K562 (cell line): ENCODE data around the gene ALK. TPM values are rescaled to one million over a fixed set of nuclear protein-coding genes. Genes with fewer than 3 reads are reported as not detected.

Source experiments
- ATAC-seq: fragments of 200-7000 bp; cut with Tn5 transposase; 3 replicates; pipeline ENCODE4 v1.9.1; 2020; ENCODE audit warnings: moderate library complexity
- BruUV-seq: library from RNA; stranded (reverse); fragments of 400-500 nt; replicated peaks from 2 replicates; lab custom pipeline; 2021; lab: Mats Ljungman, UMichigan
- CTCF ChIA-PET: fragments of 300-600 bp; formaldehyde crosslinking; extraction: SDS; loops from one replicate; lab custom pipeline; 2021; ENCODE audit warnings: low intra/inter-chr PET ratio; lab: Yijun Ruan, JAX
- POLR2A ChIA-PET: fragments of 300-600, 350-650 bp; sonication (Branson Sonifier 250); formaldehyde crosslinking; extraction: SDS; loops from one replicate; lab custom pipeline; 2021; ENCODE audit warnings: antibody characterized with exemption, inconsistent platforms; lab: Yijun Ruan, JAX
- DNase-seq, 4 experiments: peaks; one replicate each; pipeline versions ENCODE4 v3.0.0 to v3.0.0-alpha.2; 2011 to 2018; ENCODE audit warnings: low spot score in 3 of 4, mixed read lengths in 3 of 4; ENCODE audit errors: extremely low read depth in 1 of 4
- FAIRE-seq: peaks from 2 replicates; lab custom pipeline; 2011; peaks lifted over from hg19 to GRCh38; lab: Jason Lieb, UNC
- H2AFZ ChIP-seq: 2 replicates; pipeline ENCODE4 v1.6.0; 2011; ENCODE audit warnings: low read depth, low read length, control low read depth, inconsistent platforms
- H3K27ac ChIP-seq: fragments of 200-600 bp; 3 replicates; pipeline ENCODE4 v1.8.0; 2011; ENCODE audit warnings: low read depth, mild to moderate bottlenecking, control low read depth, inconsistent platforms, low read length, moderate library complexity, mixed read lengths; ENCODE audit errors: extremely low read depth
- H3K27me3 ChIP-seq, 2 experiments: fragments of 300-600 bp in 1 of 2; 2 replicates in 1 of 2; 3 replicates in 1 of 2; pipeline versions ENCODE4 v1.6.0 to v1.8.0; 2011; ENCODE audit warnings: inconsistent platforms in 2 of 2, low read length in 2 of 2, mild to moderate bottlenecking in 1 of 2, mixed read lengths in 1 of 2, moderate library complexity in 1 of 2; ENCODE audit not compliant: control insufficient read depth in 2 of 2, insufficient read depth in 2 of 2
- H3K36me3 ChIP-seq: fragments of 300-600 bp; 3 replicates; pipeline ENCODE4 v1.8.0; 2011; ENCODE audit warnings: mild to moderate bottlenecking, low read length, inconsistent platforms; ENCODE audit not compliant: control insufficient read depth, insufficient read depth
- H3K4me1 ChIP-seq, 2 experiments: fragments of 200-600 bp in 1 of 2; replicated peaks in 1 of 2; 2 replicates in 1 of 2; 3 replicates in 1 of 2; pipeline versions ENCODE4 v1.5.1 to v1.8.0; 2011; ENCODE audit warnings: inconsistent platforms in 2 of 2, low read length in 2 of 2, mild to moderate bottlenecking in 1 of 2, mixed read lengths in 1 of 2, moderate library complexity in 1 of 2; ENCODE audit not compliant: control insufficient read depth in 2 of 2, insufficient read depth in 2 of 2
- H3K4me2 ChIP-seq: 2 replicates; pipeline ENCODE4 v1.6.1; 2011; ENCODE audit warnings: low read length, control low read depth, inconsistent platforms, mixed read lengths; ENCODE audit not compliant: insufficient read depth
- H3K4me3 ChIP-seq: fragments of 200-600 bp; sonication (generic), shearing (Covaris generic); 2 replicates; pipeline ENCODE4 v1.5.1; 2016; ENCODE audit warnings: control low read depth, inconsistent platforms
- H3K79me2 ChIP-seq: fragments of 200-600 bp; 3 replicates; pipeline ENCODE4 v1.8.0; 2011; ENCODE audit warnings: low read length, inconsistent platforms; ENCODE audit not compliant: control insufficient read depth, insufficient read depth
- H3K9ac ChIP-seq, 2 experiments: 2 replicates each; pipeline versions ENCODE4 v1.6.0 to v1.6.1; 2011; ENCODE audit warnings: low read depth in 2 of 2, low read length in 2 of 2, control low read depth in 1 of 2, inconsistent platforms in 1 of 2, mild to moderate bottlenecking in 1 of 2, mixed read lengths in 1 of 2; ENCODE audit not compliant: insufficient read depth in 1 of 2
- H3K9me1 ChIP-seq: one replicate; pipeline ENCODE4 v1.6.0; 2011; ENCODE audit warnings: inconsistent platforms, mild to moderate bottlenecking, low read length, moderate library complexity; ENCODE audit not compliant: control insufficient read depth, insufficient read depth
- H3K9me3 ChIP-seq: replicated peaks from 2 replicates; pipeline ENCODE4 v1.5.1; 2011; ENCODE audit warnings: low read depth, low read length, inconsistent platforms; ENCODE audit not compliant: control insufficient read depth, insufficient read depth
- H4K20me1 ChIP-seq: replicated peaks from 2 replicates; pipeline ENCODE4 v1.6.1; 2011; ENCODE audit warnings: low read length, inconsistent platforms, mixed read lengths; ENCODE audit not compliant: control insufficient read depth, insufficient read depth
- ASH1L ChIP-seq: fragments of 450-650 bp; IDR thresholded peaks from 2 replicates; pipeline ENCODE4 v1.6.1; 2018; ENCODE audit warnings: borderline replicate concordance, mild to moderate bottlenecking, low read depth; ENCODE audit not compliant: partially characterized antibody
- BMI1 ChIP-seq: fragments of 150-350 bp; IDR thresholded peaks from 2 replicates; pipeline ENCODE4 v1.6.1; 2014; ENCODE audit warnings: low read length
- CAMTA2 ChIP-seq: fragments of 250-450 bp; sonication (Bioruptor Pico); conservative IDR thresholded peaks from 2 replicates; pipeline ENCODE4 v1.5.1; 2022
- GATAD2B ChIP-seq: fragments of 450-650 bp; IDR thresholded peaks from 2 replicates; pipeline ENCODE4 v1.6.1; 2017; ENCODE audit warnings: mild to moderate bottlenecking, borderline replicate concordance
- KDM4B ChIP-seq, 2 experiments: fragments of 450-650 bp in 1 of 2; sonication (generic) in 1 of 2; IDR thresholded peaks; 2 replicates each; pipeline ENCODE4 v1.6.1; 2016 to 2017; ENCODE audit warnings: borderline replicate concordance in 2 of 2, antibody characterized with exemption in 1 of 2, low read depth in 1 of 2, mild to moderate bottlenecking in 1 of 2
- NCOA1 ChIP-seq: fragments of 450-650 bp; IDR thresholded peaks from 2 replicates; pipeline ENCODE4 v1.6.1; 2016; ENCODE audit warnings: low read depth
- POLR2AphosphoS2 ChIP-seq: IDR thresholded peaks from 2 replicates; pipeline ENCODE4 v1.6.1; 2012; ENCODE audit warnings: low read length, improper control_type of control experiment
- RBM14 ChIP-seq: fragments of 200-400 bp; formaldehyde crosslinking; IDR thresholded peaks from 2 replicates; pipeline ENCODE4 v1.6.1; 2018; ENCODE audit warnings: low read depth, mild to moderate bottlenecking, low read length, moderate library complexity, borderline replicate concordance; ENCODE audit not compliant: insufficient read depth
- ZNF217 ChIP-seq: sonication (generic); formaldehyde crosslinking; IDR thresholded peaks from 2 replicates; pipeline ENCODE4 v1.8.0; 2022; ENCODE audit warnings: mild to moderate bottlenecking, missing genetic modification reagents
- ZNF551 ChIP-seq: fragments of 250-450 bp; sonication (Bioruptor Pico); IDR thresholded peaks from 2 replicates; pipeline ENCODE4 v1.5.0; 2021; ENCODE audit warnings: mild to moderate bottlenecking, moderate library complexity
- ZNF699 ChIP-seq: fragments of 250-450 bp; sonication (Bioruptor Pico); IDR thresholded peaks from 2 replicates; pipeline ENCODE4 v1.8.0; 2021; ENCODE audit warnings: mild to moderate bottlenecking, moderate library complexity; ENCODE audit not compliant: insufficient replicate concordance
- WGBS: fragments of 100-300 bp; shearing (Covaris generic); methylation state at CpG from one replicate; pipeline ENCODE4 v1.1.6; 2016; ENCODE audit warnings: low coverage, mixed read lengths; ENCODE audit not compliant: insufficient coverage; ENCODE audit errors: missing lambda C conversion rate; 5-methylcytosine and 5-hydroxymethylcytosine counted together
- in situ Hi-C: fragments of 300-500 bp; cut with MboI; formaldehyde crosslinking; loops from 4 replicates; pipeline ENCODE4 v1.15.0; 2018; ENCODE audit warnings: inconsistent platforms, mixed read lengths
- intact Hi-C: fragments of 100-400 bp; cut with micrococcal nuclease; formaldehyde crosslinking; loops from 2 replicates; pipeline ENCODE4 v1.14.2; 2022
- polyA plus RNA-seq, 8 experiments: library from polyadenylated mRNA; depleted of rRNA in 4 of 8; stranded (reverse) in 5 of 8; unstranded in 3 of 8; fragments of >200 nt; fragmentation: Nextera tagmentation in 2 of 8; fragmentation: Illumina TruSeq in 1 of 8; extraction: Ambion mirVana in 2 of 8; extraction: Trizol in 1 of 8; gene quantifications; 2 replicates each; pipeline versions ENCODE4 v1.2.1 to v1.2.3, GENCODE V29; 2011 to 2014; ENCODE audit warnings: inconsistent platforms in 1 of 8, missing spikeins in 1 of 8
- total RNA-seq, 7 experiments: library from RNA; depleted of rRNA in 6 of 7; stranded (reverse); fragments of >200 nt in 6 of 7; fragmentation: Illumina TruSeq in 2 of 7; extraction: Trizol in 2 of 7; gene quantifications; 2 replicates each; pipeline versions ENCODE4 v1.2.1 to v1.2.3, GENCODE V29; 2011 to 2021; ENCODE audit warnings: low replicate concordance in 1 of 7
- TF ChIP-seq, protein P1 (sequence below): fragments of 250-450 bp; sonication (Bioruptor Pico); IDR thresholded peaks from 2 replicates; pipeline ENCODE4 v1.8.0; 2021; ENCODE audit warnings: moderate library complexity, mild to moderate bottlenecking, inconsistent platforms
- TF ChIP-seq, protein P2 (sequence below), 2 experiments: fragments of 450-650 bp; IDR thresholded peaks; 2 replicates each; pipeline ENCODE4 v1.6.1; 2016; ENCODE audit warnings: mild to moderate bottlenecking in 2 of 2, borderline replicate concordance in 1 of 2, low read depth in 1 of 2, moderate library complexity in 1 of 2

Gene ALK
- total and polyA plus RNA-seq, 9 of the 15 experiments (the other 6 are each of a cell fraction or from before 2014, with no cell fraction given), result not detected

DNA sequence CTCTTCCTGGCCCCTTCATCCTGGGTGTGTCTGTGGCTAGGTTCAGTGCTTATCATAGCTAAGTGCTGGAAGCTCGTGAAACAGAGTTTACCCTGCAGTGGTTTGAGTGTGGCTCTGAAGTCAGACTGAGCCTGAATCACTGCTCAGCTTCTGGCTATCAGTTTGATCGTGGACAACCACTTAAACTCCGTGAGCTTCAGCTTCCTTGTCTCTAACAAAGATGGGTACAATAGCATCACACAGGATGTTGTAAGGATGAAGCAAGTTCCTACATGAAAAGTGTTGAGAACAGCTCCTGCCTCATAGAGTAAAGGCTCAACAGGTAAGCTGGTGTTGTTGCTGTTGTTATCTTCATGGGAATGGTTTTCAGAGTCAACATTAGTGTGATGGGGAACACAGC is 595.8 kb downstream of the ALK start:
- Histone ChIP-seq H3K9me1 (no peaks in the 10 kb centered on the region), H3K79me2 (no peaks in the 10 kb centered on the region), H3K9ac (no peak overlapping the region), H3K36me3 (no peaks in the 10 kb centered on the region), H3K27me3 (no peaks in the 10 kb centered on the region), H3K4me2 (no peak overlapping the region), H2AFZ (no peak overlapping the region), H4K20me1 (no peaks in the 10 kb centered on the region), H3K4me3 (no peak overlapping the region), H3K9me3 (no peaks in the 10 kb centered on the region), H3K4me1 (no peaks in the 10 kb centered on the region), H3K27ac (no peak overlapping the region)
- in situ Hi-C loops, result no loop called here
- ChIA-PET CTCF (no interaction called here), POLR2A (interaction anchor here (0.9 kb wide), 1 partner anchor 124 kb away, joined by 3 read pairs; no protein-coding TSS in a partner anchor)
- FAIRE-seq (no peak), DNase-seq (no peak), ATAC-seq (no peak)
- no TSS peak for BruUV-seq
- intact Hi-C loops, result no loop called here
- WGBS, result 0% methylated on average over 3 of the region's 3 CpGs
- TF ChIP-seq GATAD2B (no peak), POLR2AphosphoS2 (no peak), ZNF699 (CRISPR knock-in tag) (no peak), RBM14 (no peak), ZNF217 (CRISPR knock-in tag) (no peak), KDM4B (IDR thresholded peaks at IDR 0.05; ENCODE audit: borderline replicate concordance in 2 of 2, low read depth in 1 of 2) (no peak), NCOA1 (no peak), ZNF551 (CRISPR knock-in tag) (no peak), BMI1 (no peak), CAMTA2 (CRISPR knock-in tag) (no peak), ASH1L (no peak)
- TF ChIP-seq, protein P1, sequence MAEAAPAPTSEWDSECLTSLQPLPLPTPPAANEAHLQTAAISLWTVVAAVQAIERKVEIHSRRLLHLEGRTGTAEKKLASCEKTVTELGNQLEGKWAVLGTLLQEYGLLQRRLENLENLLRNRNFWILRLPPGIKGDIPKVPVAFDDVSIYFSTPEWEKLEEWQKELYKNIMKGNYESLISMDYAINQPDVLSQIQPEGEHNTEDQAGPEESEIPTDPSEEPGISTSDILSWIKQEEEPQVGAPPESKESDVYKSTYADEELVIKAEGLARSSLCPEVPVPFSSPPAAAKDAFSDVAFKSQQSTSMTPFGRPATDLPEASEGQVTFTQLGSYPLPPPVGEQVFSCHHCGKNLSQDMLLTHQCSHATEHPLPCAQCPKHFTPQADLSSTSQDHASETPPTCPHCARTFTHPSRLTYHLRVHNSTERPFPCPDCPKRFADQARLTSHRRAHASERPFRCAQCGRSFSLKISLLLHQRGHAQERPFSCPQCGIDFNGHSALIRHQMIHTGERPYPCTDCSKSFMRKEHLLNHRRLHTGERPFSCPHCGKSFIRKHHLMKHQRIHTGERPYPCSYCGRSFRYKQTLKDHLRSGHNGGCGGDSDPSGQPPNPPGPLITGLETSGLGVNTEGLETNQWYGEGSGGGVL, result no peak
- TF ChIP-seq, protein P2, sequence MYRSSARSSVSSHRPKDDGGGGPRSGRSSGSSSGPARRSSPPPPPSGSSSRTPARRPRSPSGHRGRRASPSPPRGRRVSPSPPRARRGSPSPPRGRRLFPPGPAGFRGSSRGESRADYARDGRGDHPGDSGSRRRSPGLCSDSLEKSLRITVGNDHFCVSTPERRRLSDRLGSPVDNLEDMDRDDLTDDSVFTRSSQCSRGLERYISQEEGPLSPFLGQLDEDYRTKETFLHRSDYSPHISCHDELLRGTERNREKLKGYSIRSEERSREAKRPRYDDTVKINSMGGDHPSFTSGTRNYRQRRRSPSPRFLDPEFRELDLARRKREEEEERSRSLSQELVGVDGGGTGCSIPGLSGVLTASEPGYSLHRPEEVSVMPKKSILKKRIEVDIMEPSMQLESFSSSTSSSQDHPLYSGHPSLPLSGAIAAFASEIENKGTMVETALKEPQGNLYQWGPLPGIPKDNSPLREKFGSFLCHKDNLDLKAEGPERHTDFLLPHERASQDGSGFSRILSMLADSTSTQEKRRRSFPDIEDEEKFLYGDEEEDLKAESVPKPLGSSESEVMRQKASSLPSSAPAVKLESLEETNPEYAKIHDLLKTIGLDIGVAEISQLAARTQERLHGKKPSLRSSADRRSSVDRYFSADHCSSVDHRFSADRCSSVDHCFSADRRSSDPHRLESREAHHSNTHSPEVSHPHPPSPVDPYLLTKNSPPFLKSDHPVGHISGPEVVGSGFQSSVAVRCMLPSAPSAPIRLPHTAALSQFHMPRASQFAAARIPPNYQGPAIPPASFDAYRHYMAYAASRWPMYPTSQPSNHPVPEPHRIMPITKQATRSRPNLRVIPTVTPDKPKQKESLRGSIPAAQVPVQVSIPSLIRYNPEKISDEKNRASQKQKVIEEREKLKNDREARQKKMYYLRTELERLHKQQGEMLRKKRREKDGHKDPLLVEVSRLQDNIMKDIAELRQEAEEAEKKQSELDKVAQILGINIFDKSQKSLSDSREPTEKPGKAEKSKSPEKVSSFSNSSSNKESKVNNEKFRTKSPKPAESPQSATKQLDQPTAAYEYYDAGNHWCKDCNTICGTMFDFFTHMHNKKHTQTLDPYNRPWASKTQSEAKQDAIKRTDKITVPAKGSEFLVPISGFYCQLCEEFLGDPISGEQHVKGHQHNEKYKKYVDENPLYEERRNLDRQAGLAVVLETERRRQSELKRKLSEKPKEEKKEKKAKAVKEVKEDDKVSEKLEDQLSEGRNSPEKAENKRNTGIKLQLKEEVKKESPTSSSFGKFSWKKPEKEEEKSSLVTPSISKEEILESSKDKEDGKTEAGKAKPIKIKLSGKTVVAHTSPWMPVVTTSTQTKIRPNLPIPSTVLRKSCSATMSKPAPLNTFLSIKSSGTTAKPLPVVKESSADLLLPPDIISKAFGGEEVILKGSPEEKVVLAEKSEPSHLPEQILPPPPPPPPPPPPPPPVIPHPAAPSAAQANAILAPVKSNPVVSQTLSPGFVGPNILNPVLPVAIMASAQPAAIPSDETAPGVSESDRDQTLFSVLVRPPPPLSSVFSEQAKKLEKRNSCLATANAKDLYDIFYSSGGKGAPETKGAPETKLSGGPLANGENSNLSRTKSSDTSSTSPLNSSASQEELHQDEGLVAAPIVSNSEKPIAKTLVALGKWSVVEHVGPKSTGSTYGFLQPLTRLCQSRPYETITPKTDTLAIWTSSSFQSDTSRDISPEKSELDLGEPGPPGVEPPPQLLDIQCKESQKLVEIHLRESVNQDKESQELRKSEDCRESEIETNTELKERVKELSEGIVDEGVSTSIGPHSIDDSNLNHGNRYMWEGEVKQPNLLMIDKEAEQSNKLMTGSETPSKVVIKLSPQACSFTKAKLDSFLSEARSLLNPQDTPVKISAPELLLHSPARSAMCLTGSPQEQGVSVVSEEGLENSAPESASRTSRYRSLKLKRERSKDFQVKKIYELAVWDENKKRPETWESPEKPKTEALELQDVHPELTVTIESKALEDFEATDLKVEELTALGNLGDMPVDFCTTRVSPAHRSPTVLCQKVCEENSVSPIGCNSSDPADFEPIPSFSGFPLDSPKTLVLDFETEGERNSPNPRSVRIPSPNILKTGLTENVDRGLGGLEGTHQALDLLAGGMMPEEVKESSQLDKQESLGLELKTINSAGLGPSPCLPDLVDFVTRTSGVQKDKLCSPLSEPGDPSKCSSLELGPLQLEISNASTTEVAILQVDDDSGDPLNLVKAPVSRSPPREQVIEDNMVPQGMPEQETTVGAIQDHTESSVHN (IDR thresholded peaks at IDR 0.05; ENCODE audit: borderline replicate concordance in 1 of 2, low read depth in 1 of 2), result no peak
